GM12801 (cell line): ENCODE results near the gene IFNG.

ENCODE experiments used
- TF ChIP-seq, protein P1 (sequence below): IDR thresholded peaks from one replicate; pipeline ENCODE4 v1.5.1; 2011; ENCODE audit warnings: control low read depth; ENCODE audit not compliant: insufficient read length; ENCODE audit errors: extremely low read depth

Gene IFNG

DNA sequence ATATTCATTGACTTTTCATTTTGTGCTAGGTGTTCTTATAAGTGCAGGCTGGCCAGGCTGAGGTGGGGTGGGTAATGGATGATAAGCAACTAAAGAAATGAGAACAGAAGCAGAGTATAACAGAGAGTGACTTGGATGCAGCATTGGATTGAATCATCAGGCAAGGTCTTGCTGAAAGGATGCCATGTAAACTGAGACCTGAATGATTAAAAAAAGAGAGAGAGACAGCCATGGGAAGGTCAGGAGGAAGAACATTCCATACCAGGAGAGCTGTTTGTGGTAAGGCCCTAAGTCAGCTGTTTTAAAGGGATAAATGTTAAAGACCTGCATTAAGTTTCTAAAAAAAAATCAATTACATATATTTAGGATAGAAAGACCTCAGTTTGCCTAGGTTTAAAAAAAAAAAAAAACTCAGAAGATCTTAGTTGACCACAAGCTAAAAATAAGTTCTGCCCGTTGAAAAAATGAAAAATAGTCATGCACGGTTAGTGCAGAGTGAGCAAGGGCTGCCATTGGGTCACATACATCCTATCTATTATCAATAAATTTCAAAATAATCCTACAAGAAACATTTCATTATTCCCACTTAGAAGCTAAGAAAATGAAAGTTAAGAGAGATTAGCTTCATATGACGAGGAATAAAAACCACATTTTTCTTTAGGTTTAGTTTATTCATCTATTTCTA lies 37.2 kb downstream of the IFNG start:
- TF ChIP-seq, protein P1, sequence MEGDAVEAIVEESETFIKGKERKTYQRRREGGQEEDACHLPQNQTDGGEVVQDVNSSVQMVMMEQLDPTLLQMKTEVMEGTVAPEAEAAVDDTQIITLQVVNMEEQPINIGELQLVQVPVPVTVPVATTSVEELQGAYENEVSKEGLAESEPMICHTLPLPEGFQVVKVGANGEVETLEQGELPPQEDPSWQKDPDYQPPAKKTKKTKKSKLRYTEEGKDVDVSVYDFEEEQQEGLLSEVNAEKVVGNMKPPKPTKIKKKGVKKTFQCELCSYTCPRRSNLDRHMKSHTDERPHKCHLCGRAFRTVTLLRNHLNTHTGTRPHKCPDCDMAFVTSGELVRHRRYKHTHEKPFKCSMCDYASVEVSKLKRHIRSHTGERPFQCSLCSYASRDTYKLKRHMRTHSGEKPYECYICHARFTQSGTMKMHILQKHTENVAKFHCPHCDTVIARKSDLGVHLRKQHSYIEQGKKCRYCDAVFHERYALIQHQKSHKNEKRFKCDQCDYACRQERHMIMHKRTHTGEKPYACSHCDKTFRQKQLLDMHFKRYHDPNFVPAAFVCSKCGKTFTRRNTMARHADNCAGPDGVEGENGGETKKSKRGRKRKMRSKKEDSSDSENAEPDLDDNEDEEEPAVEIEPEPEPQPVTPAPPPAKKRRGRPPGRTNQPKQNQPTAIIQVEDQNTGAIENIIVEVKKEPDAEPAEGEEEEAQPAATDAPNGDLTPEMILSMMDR, result no peak

DNA sequence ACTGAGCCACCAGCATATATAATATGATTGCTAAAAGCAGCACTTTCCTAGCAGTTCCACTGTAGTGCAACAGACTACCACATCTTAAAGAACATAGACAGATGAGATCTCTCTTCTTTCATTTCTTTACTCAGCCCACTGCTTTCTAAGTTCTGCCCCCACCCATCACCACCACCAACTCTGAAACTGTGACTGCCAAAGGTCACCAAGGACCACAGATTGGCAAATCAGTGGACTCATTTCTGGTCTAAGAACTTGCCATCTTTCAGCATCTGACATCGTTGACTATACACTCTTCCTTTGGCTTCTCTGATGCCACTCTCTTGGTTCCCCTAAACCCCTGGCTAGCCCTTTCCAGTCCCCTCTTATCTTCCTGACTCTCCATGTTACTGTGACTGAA lies 38.4 kb downstream of the IFNG start:
- TF ChIP-seq, protein P1, result no peak

DNA sequence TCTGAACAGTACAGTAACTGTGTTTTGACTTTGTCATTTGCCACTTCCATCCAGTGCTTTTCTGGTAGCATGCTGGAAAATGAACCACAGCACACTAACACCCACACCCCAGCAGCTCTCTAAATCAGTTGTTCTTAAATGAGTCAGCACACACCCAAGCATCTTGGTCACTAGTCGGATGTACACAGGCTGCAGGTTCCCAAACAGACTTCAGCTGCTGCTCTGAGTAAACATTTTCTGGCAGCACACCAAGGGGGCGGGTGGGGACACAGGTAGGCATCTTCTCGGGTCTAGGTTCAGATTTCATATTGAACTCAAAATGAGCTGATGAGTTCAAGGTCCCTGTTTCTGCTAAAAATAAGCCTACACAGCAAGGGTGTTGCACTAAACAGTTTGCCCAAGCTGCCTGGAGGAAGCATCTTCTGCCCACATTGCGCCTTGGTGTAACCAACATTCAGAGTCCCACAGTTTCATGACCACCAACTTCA lies 39.8 kb downstream of the IFNG start:
- TF ChIP-seq, protein P1, result no peak

DNA sequence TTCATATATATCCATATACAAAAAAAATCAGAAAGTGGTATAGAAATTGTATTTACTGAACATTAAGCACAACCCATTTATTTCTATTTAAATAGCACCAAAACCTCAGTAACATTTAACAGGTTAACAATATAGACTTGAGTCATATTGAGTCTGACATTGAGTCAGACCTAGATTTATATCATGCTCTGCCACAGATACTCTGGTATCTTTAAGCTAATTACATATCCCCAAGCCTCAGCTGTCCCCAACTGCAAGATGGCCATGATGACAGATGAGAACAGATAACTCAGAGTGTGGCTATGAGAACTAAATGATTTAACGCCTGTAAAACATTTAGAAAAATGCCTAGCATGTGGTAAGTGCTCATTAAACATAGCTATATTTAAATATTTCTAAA lies 40.3 kb downstream of the IFNG start:
- TF ChIP-seq, protein P1, result no peak

DNA sequence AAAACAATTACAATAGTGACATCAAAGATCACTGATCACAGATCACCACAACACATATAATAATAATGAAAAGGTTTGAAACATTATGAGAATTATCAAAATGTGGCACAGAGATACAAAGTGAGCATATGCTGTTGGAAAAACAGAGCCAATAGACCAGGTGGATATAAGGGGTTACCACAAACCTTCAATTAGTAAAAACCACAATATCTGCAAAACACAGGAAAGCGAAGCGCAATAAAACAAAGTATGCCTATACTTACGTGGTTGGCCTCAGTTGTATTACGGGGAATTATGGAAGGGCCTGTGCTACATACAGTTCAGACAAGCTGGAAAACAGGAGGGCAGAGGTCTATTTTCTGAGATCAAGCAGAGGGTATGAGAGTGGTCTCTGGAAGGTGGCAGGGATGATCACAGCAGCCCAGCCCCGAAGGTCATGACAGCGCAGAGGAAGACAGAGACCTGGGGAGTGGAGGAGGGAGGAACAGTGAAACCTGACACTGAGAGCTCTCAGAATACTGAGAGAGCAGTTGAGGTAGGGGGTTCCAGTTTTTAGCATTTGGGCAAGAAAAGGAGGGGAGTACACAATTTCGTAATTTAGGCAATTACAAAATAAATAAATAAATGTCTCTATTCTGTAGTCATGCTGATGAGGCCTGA lies 41.3 kb downstream of the IFNG start:
- TF ChIP-seq, protein P1, result no peak

DNA sequence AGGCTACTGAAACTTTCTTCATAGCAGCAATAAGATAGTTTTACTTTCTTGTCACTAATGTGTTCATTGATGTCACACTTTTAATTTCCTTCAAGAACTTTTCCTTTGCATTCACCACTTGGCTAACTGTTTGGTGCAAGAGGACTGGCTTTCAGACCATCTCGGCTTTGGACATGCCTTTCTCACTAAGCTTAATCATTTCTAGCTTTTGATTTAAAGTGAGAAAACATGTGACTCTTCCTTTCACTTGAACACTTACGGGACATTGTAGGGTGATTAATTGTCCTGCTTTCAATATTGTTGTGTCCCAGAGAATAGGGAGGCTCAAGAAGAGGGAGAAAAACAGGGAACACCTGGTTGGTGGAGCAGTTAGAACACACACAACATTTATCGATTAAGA lies 41.9 kb downstream of the IFNG start:
- TF ChIP-seq, protein P1, result no peak

DNA sequence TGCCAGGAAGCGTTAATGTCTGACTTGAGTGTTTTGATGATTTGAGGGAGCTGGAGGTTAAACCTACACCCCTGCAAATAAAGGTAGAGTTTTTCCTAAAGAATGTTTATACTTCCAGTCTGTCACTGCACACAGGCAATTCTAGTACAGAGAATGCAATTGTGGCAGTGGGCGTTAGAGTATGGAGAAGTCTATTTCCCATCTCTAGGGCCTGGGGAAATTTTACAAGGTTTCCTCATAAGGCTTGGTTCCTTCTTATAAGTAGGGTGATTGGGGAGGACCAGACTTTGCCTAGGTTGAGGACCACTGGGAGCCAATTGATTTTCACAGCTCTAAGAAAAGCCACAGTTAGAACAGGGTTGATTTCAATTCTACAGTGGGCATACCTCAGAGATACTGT lies 44.3 kb downstream of the IFNG start:
- TF ChIP-seq, protein P1, result no peak
